Smooth muscle cell (in vitro differentiated cells): Measurements from ENCODE around the gene GLI1. TPM values are rescaled to one million over a fixed set of nuclear protein-coding genes. Genes with fewer than 3 reads are reported as not detected.

Experiments
- DNase-seq: peaks from one replicate; lab custom pipeline; 2025; ENCODE audit not compliant: unreplicated experiment; lab: John Stamatoyannopoulos, UW
- H2AFZ ChIP-seq: fragments of 200-600 bp; sonication (generic); 2 replicates; pipeline ENCODE4 v1.6.0; 2016; ENCODE audit warnings: antibody characterized with exemption, low read depth, mild to moderate bottlenecking
- H3F3A ChIP-seq: fragments of 200-600 bp; sonication (generic); 2 replicates; pipeline ENCODE4 v1.6.0; 2017; ENCODE audit warnings: antibody characterized with exemption, low read depth
- H3K27ac ChIP-seq: fragments of 200-600 bp; sonication (generic); 2 replicates; pipeline ENCODE4 v1.5.1; 2016; ENCODE audit warnings: low read depth, mild to moderate bottlenecking
- H3K27me3 ChIP-seq: fragments of 200-600 bp; sonication (generic); 2 replicates; pipeline ENCODE4 v1.6.1; 2016; ENCODE audit warnings: low read depth, mild to moderate bottlenecking
- H3K36me3 ChIP-seq: fragments of 200-600 bp; sonication (generic); 2 replicates; pipeline ENCODE4 v1.5.1; 2016; ENCODE audit warnings: low read depth
- H3K4me1 ChIP-seq: fragments of 200-600 bp; sonication (generic); 2 replicates; pipeline ENCODE4 v1.5.1; 2016; ENCODE audit warnings: low read depth
- H3K4me2 ChIP-seq: fragments of 200-600 bp; sonication (generic); 2 replicates; pipeline ENCODE4 v1.6.0; 2016; ENCODE audit warnings: mild to moderate bottlenecking
- H3K4me3 ChIP-seq: fragments of 200-600 bp; sonication (generic); 2 replicates; pipeline ENCODE4 v1.5.1; 2016; ENCODE audit warnings: mild to moderate bottlenecking
- H3K79me2 ChIP-seq: fragments of 200-600 bp; sonication (generic); 2 replicates; pipeline ENCODE4 v1.6.0; 2016; ENCODE audit warnings: low read depth, mild to moderate bottlenecking
- H3K9ac ChIP-seq: fragments of 200-600 bp; sonication (generic); 2 replicates; pipeline ENCODE4 v1.6.0; 2016; ENCODE audit warnings: low read depth
- H3K9me3 ChIP-seq: fragments of 200-600 bp; sonication (generic); replicated peaks from 2 replicates; pipeline ENCODE4 v1.5.1; 2016; ENCODE audit warnings: low read depth
- H4K20me1 ChIP-seq: fragments of 200-600 bp; sonication (generic); 2 replicates; pipeline ENCODE4 v1.6.0; 2016; ENCODE audit warnings: low read depth
- WGBS: methylation state at CpG from one replicate; pipeline ENCODE4 v1.1.7; 2016; ENCODE audit warnings: low lambda C conversion rate; 5-methylcytosine and 5-hydroxymethylcytosine counted together
- polyA plus RNA-seq: library from polyadenylated mRNA; unstranded; fragments of >200 nt; fragmentation: Nextera tagmentation; extraction: Ambion mirVana; gene quantifications from 2 replicates; pipeline ENCODE4 v1.2.1, GENCODE V29; 2016
- total RNA-seq: library from RNA; depleted of rRNA; stranded (reverse); fragments of >200 nt; gene quantifications from 2 replicates; pipeline ENCODE4 v1.2.3, GENCODE V29; 2014
- TF ChIP-seq, protein P1 (sequence below): fragments of 200-600 bp; sonication (generic); IDR thresholded peaks from 2 replicates; pipeline ENCODE4 v1.5.1; 2017; ENCODE audit warnings: borderline replicate concordance, mild to moderate bottlenecking, antibody characterized with exemption; ENCODE audit not compliant: insufficient read depth, poor library complexity, severe bottlenecking

The GLI1 gene
- total and polyA plus RNA-seq, 2 experiments from 2014 or later: 0.50 to 1.4 TPM

DNA sequence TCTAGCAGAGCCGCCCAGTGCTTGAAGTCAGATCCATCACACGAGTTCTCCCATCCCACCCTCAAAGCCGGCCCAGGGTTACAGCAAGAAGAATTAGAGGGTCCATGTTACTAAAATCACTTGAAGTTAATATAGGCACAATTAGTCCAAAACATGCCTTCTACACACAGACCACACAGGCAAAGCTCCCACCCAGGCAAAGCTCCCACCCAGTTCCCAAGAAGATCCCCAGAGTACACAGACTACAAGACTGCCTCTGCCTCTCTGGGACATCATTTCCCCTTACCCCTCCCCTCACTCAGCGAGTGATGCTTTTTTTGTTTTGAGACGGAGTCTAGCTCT is 3.3 kb downstream of the GLI1 start:
- Histone ChIP-seq H3K9me3 (no peaks in the 10 kb centered on the region), H3K4me3 (no peak overlapping the region), H3K4me2 (no peak overlapping the region), H3K9ac (no peak overlapping the region), H3K4me1 (peaks cover 11% of the 10 kb centered on the region), H3F3A (peaks cover 10% of the 10 kb centered on the region), H4K20me1 (no peaks in the 10 kb centered on the region), H3K79me2 (no peaks in the 10 kb centered on the region), H3K36me3 (no peaks in the 10 kb centered on the region), H2AFZ (no peak overlapping the region), H3K27ac (no peak overlapping the region), H3K27me3 (no peaks in the 10 kb centered on the region)
- TF ChIP-seq, protein P1, sequence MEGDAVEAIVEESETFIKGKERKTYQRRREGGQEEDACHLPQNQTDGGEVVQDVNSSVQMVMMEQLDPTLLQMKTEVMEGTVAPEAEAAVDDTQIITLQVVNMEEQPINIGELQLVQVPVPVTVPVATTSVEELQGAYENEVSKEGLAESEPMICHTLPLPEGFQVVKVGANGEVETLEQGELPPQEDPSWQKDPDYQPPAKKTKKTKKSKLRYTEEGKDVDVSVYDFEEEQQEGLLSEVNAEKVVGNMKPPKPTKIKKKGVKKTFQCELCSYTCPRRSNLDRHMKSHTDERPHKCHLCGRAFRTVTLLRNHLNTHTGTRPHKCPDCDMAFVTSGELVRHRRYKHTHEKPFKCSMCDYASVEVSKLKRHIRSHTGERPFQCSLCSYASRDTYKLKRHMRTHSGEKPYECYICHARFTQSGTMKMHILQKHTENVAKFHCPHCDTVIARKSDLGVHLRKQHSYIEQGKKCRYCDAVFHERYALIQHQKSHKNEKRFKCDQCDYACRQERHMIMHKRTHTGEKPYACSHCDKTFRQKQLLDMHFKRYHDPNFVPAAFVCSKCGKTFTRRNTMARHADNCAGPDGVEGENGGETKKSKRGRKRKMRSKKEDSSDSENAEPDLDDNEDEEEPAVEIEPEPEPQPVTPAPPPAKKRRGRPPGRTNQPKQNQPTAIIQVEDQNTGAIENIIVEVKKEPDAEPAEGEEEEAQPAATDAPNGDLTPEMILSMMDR: no peak
- WGBS: 31% methylated on average over 5 of the region's 5 CpGs
- DNase-seq: no peak

- Histone ChIP-seq H3K36me3 (no peaks in the 10 kb centered on the region), H3K4me3 (no peak overlapping the region), H2AFZ (no peak overlapping the region), H3K27ac (no peak overlapping the region), H4K20me1 (no peaks in the 10 kb centered on the region), H3K9me3 (no peaks in the 10 kb centered on the region), H3F3A (peaks cover 10% of the 10 kb centered on the region), H3K27me3 (no peaks in the 10 kb centered on the region), H3K9ac (no peak overlapping the region), H3K4me1 (peaks cover 11% of the 10 kb centered on the region), H3K79me2 (no peaks in the 10 kb centered on the region), H3K4me2 (no peak overlapping the region)
- TF ChIP-seq, protein P1: no peak
- no peak for DNase-seq
- 99% methylated on average over 12 of the region's 12 CpGs for WGBS
These were observed 5.0 kb downstream of the GLI1 start for GRCh38 chr12:57464569-57464968.

- H3K27me3 ChIP-seq: no peaks in the 10 kb centered on the region
- peaks cover 8% of the 10 kb centered on the region for H3F3A ChIP-seq
- DNase-seq: no peak
- no peak overlapping the region for H3K4me3 ChIP-seq
- H3K79me2 ChIP-seq: no peaks in the 10 kb centered on the region
- H4K20me1 ChIP-seq: no peaks in the 10 kb centered on the region
- no peak overlapping the region for H3K4me2 ChIP-seq
- 90% methylated on average over 6 of the region's 6 CpGs for WGBS
- no peak overlapping the region for H2AFZ ChIP-seq
- H3K4me1 ChIP-seq: peaks cover 8% of the 10 kb centered on the region
- no peak overlapping the region for H3K27ac ChIP-seq
- TF ChIP-seq, protein P1: no peak
- H3K9ac ChIP-seq: no peak overlapping the region
- no peaks in the 10 kb centered on the region for H3K36me3 ChIP-seq
- no peaks in the 10 kb centered on the region for H3K9me3 ChIP-seq
These were observed 5.6 kb downstream of the GLI1 start for GRCh38 chr12:57465030-57465746.
